H9 (cell line): ENCODE results near the gene SYK. TPM values are rescaled to one million over a fixed set of nuclear protein-coding genes. Genes with fewer than 3 reads are reported as not detected.

Experiments used
- DNase-seq: peaks from one replicate; pipeline ENCODE4 v3.0.0-alpha.2; 2017
- H2AFZ ChIP-seq: one replicate; pipeline ENCODE4 v1.6.1; 2013; ENCODE audit warnings: mild to moderate bottlenecking, low read length, control low read depth, moderate library complexity
- H2AK5ac ChIP-seq: 2 replicates; pipeline ENCODE4 v1.6.1; 2013; ENCODE audit warnings: low read length, control low read depth, mixed read lengths; ENCODE audit not compliant: insufficient read length
- H2BK120ac ChIP-seq: one replicate; pipeline ENCODE4 v1.6.1; 2013; ENCODE audit warnings: low read depth, mild to moderate bottlenecking, low read length, control low read depth, inconsistent platforms; ENCODE audit not compliant: poor library complexity, severe bottlenecking
- H2BK12ac ChIP-seq: 2 replicates; pipeline ENCODE4 v1.6.1; 2013; ENCODE audit warnings: low read length, control low read depth, mixed read lengths, low read depth; ENCODE audit not compliant: insufficient read length
- H2BK15ac ChIP-seq: 2 replicates; pipeline ENCODE4 v1.6.1; 2013; ENCODE audit warnings: low read depth, low read length, control low read depth
- H2BK20ac ChIP-seq: one replicate; pipeline ENCODE4 v1.6.1; 2013; ENCODE audit warnings: low read depth, mild to moderate bottlenecking, low read length, control low read depth, inconsistent platforms; ENCODE audit not compliant: poor library complexity, severe bottlenecking
- H2BK5ac ChIP-seq: 2 replicates; pipeline ENCODE4 v1.6.1; 2013; ENCODE audit warnings: low read length, control low read depth, mixed read lengths; ENCODE audit not compliant: insufficient read length
- H3K14ac ChIP-seq: 2 replicates; pipeline ENCODE4 v1.6.1; 2013; ENCODE audit warnings: low read length, control low read depth; ENCODE audit not compliant: insufficient read depth
- H3K18ac ChIP-seq: 2 replicates; pipeline ENCODE4 v1.6.1; 2013; ENCODE audit warnings: low read depth, mild to moderate bottlenecking, mixed read lengths, low read length, control low read depth; ENCODE audit not compliant: insufficient read length
- H3K23ac ChIP-seq: 2 replicates; pipeline ENCODE4 v1.6.1; 2013; ENCODE audit warnings: low read length, control low read depth, mixed read lengths, low read depth; ENCODE audit not compliant: insufficient read length
- H3K23me2 ChIP-seq: 2 replicates; pipeline ENCODE4 v1.6.1; 2013; ENCODE audit warnings: low read depth, mild to moderate bottlenecking, mixed read lengths, low read length, control low read depth; ENCODE audit not compliant: insufficient read length, poor library complexity, severe bottlenecking
- H3K27ac ChIP-seq: 2 replicates; pipeline ENCODE4 v1.5.1; 2013; ENCODE audit warnings: low read length, control low read depth, mixed read lengths, low read depth; ENCODE audit not compliant: insufficient read length
- H3K27me3 ChIP-seq: 2 replicates; pipeline ENCODE4 v1.6.1; 2013; ENCODE audit warnings: low read length, control low read depth, inconsistent platforms; ENCODE audit not compliant: insufficient read depth
- H3K4ac ChIP-seq: 2 replicates; pipeline ENCODE4 v1.6.1; 2013; ENCODE audit warnings: low read depth, mild to moderate bottlenecking, control low read depth, inconsistent platforms, low read length, moderate library complexity
- H3K4me1 ChIP-seq: 2 replicates; pipeline ENCODE4 v1.6.1; 2013; ENCODE audit warnings: low read length, control low read depth, inconsistent platforms; ENCODE audit not compliant: insufficient read depth
- H3K4me2 ChIP-seq: 2 replicates; pipeline ENCODE4 v1.6.1; 2013; ENCODE audit warnings: low read length, control low read depth, mixed read lengths; ENCODE audit not compliant: insufficient read length, insufficient read depth
- H3K56ac ChIP-seq: 2 replicates; pipeline ENCODE4 v1.6.1; 2013; ENCODE audit warnings: low read depth, mild to moderate bottlenecking, mixed read lengths, low read length, control low read depth; ENCODE audit not compliant: insufficient read length
- H3K79me1 ChIP-seq: 2 replicates; pipeline ENCODE4 v1.6.1; 2013; ENCODE audit warnings: low read depth, mild to moderate bottlenecking, moderate library complexity, low read length, control low read depth, inconsistent platforms; ENCODE audit not compliant: insufficient read depth, poor library complexity, severe bottlenecking
- H3K79me2 ChIP-seq: 2 replicates; pipeline ENCODE4 v1.6.1; 2013; ENCODE audit warnings: low read length, control low read depth, inconsistent platforms; ENCODE audit not compliant: insufficient read depth
- H3K9ac ChIP-seq: 2 replicates; pipeline ENCODE4 v1.6.1; 2013; ENCODE audit warnings: low read length, control low read depth, mixed read lengths; ENCODE audit not compliant: insufficient read length; ENCODE audit errors: extremely low read depth
- H3K9me3 ChIP-seq: one replicate; pipeline ENCODE4 v1.6.1; 2013; ENCODE audit warnings: low read depth, low read length, inconsistent platforms; ENCODE audit not compliant: control insufficient read depth
- H3T11ph ChIP-seq: one replicate; pipeline ENCODE4 v1.6.1; 2013; ENCODE audit warnings: mild to moderate bottlenecking, low read length, control low read depth, inconsistent platforms
- H4K20me1 ChIP-seq: one replicate; pipeline ENCODE4 v1.6.1; 2013; ENCODE audit not compliant: control insufficient read depth, insufficient read length, insufficient read depth
- H4K5ac ChIP-seq: 2 replicates; pipeline ENCODE4 v1.6.1; 2013; ENCODE audit warnings: low read depth, mild to moderate bottlenecking, mixed read lengths, low read length, control low read depth; ENCODE audit not compliant: insufficient read length
- H4K8ac ChIP-seq: replicated peaks from 2 replicates; pipeline ENCODE4 v1.6.1; 2013; ENCODE audit warnings: low read length, control low read depth, mixed read lengths, low read depth; ENCODE audit not compliant: insufficient read length
- H4K91ac ChIP-seq: 2 replicates; pipeline ENCODE4 v1.6.1; 2013; ENCODE audit warnings: low read depth, mild to moderate bottlenecking, moderate library complexity, mixed read lengths, low read length, control low read depth; ENCODE audit not compliant: insufficient read length
- H3K27ac Mint-ChIP-seq, 3 experiments: 2 replicates in 2 of 3; 3 replicates in 1 of 3; pipeline ENCODE4 v1.8.0; 2020 to 2021; ENCODE audit warnings: mixed read lengths in 3 of 3, mild to moderate bottlenecking in 1 of 3, moderate library complexity in 1 of 3
- H3K27me3 Mint-ChIP-seq: 2 replicates; pipeline ENCODE4 v1.8.0; 2021; ENCODE audit warnings: low read depth, mild to moderate bottlenecking, moderate library complexity, mixed read lengths
- H3K36me3 Mint-ChIP-seq, 3 experiments: 2 replicates in 2 of 3; 3 replicates in 1 of 3; pipeline ENCODE4 v1.8.0; 2020 to 2021; ENCODE audit warnings: low read depth in 3 of 3, mixed read lengths in 3 of 3; ENCODE audit not compliant: insufficient read depth in 1 of 3
- H3K4me1 Mint-ChIP-seq, 2 experiments: 2 replicates each; pipeline ENCODE4 v1.8.0; 2020; ENCODE audit warnings: mixed read lengths in 2 of 2
- H3K4me3 Mint-ChIP-seq, 2 experiments: 2 replicates in 1 of 2; 3 replicates in 1 of 2; pipeline ENCODE4 v1.8.0; 2020 to 2021; ENCODE audit warnings: mild to moderate bottlenecking in 2 of 2, mixed read lengths in 2 of 2, moderate library complexity in 1 of 2
- H3K9me3 Mint-ChIP-seq, 2 experiments: 2 replicates in 1 of 2; 3 replicates in 1 of 2; pipeline ENCODE4 v1.8.0; 2020; ENCODE audit warnings: mild to moderate bottlenecking in 2 of 2, mixed read lengths in 2 of 2, moderate library complexity in 1 of 2
- CTCF ChIP-seq: fragments of 200-600 bp; sonication (generic); conservative IDR thresholded peaks from 3 replicates; pipeline ENCODE4 v1.8.0; 2021; ENCODE audit warnings: antibody characterized with exemption, mild to moderate bottlenecking
- WGBS: extraction: QIAGEN DNeasy Blood & Tissue Kit; methylation state at CpG from one replicate; pipeline ENCODE4 v1.1.7; 2013; ENCODE audit warnings: missing lambda C conversion rate, low lambda C conversion rate, mixed read lengths; ENCODE audit not compliant: insufficient read length; ENCODE audit errors: extremely low coverage; 5-methylcytosine and 5-hydroxymethylcytosine counted together
- total RNA-seq: library from RNA; stranded (reverse); gene quantifications from 2 replicates; pipeline ENCODE4 v1.2.1, GENCODE V29; 2021

Gene SYK
- total RNA-seq, 1 experiment from 2014 or later = 7.9 TPM

GRCh38 chr9:90926936-90927335 lies 125.3 kb downstream of the SYK start:
- no peaks in the 10 kb centered on the region for H4K20me1 ChIP-seq
- no peaks in the 10 kb centered on the region for H3K23me2 ChIP-seq
- H2AFZ ChIP-seq = no peak overlapping the region
- no peak overlapping the region for H3K4ac ChIP-seq
- H3K18ac ChIP-seq = no peak overlapping the region
- no peak overlapping the region for H4K5ac ChIP-seq
- no peak for TF ChIP-seq CTCF
- no peak for DNase-seq
- H3K27ac Mint-ChIP-seq = no peak overlapping the region
- H2BK20ac ChIP-seq = no peak overlapping the region
- no peaks in the 10 kb centered on the region for H3K79me2 ChIP-seq
- no peak overlapping the region for H3K4me3 Mint-ChIP-seq
- no peaks in the 10 kb centered on the region for H3K9me3 ChIP-seq
- no peak overlapping the region for H2BK12ac ChIP-seq
- no peak overlapping the region for H4K91ac ChIP-seq
- no peak overlapping the region for H3K4me2 ChIP-seq
- H4K8ac ChIP-seq = no peak overlapping the region
- no peak overlapping the region for H3K23ac ChIP-seq
- H3K27me3 ChIP-seq = no peaks in the 10 kb centered on the region
- H2BK120ac ChIP-seq = no peak overlapping the region
- no CpG with 5 or more reads among the region's 3 CpGs for WGBS
- H2BK5ac ChIP-seq = no peak overlapping the region
- peaks cover 4% of the 10 kb centered on the region in 2 experiments; a peak in 1 of 4 replicates for H3K4me1 Mint-ChIP-seq
- no peak overlapping the region for H3K27ac ChIP-seq
- H3K79me1 ChIP-seq = no peaks in the 10 kb centered on the region
- H3K9ac ChIP-seq = no peak overlapping the region
- H3K4me1 ChIP-seq = no peaks in the 10 kb centered on the region
- no peak overlapping the region for H3K56ac ChIP-seq
- no peak overlapping the region for H3K14ac ChIP-seq
- peaks cover 2% of the 10 kb centered on the region for H3K27me3 Mint-ChIP-seq
- H3K36me3 Mint-ChIP-seq = no peaks in the 10 kb centered on the region
- H3K9me3 Mint-ChIP-seq = no peaks in the 10 kb centered on the region; a peak in 1 of 5 replicates
- no peak overlapping the region for H3T11ph ChIP-seq
- no peak overlapping the region for H2BK15ac ChIP-seq
- no peak overlapping the region for H2AK5ac ChIP-seq
